HEK293T (cell line): ENCODE measurements around the gene CD226.

Experiments used
- ARNT ChIP-seq: fragments of 450-650 bp; IDR thresholded peaks from 2 replicates; pipeline ENCODE4 v1.6.1; 2017; ENCODE audit warnings: mild to moderate bottlenecking
- BHLHE40 ChIP-seq: fragments of 450-650 bp; IDR thresholded peaks from 2 replicates; pipeline ENCODE4 v1.6.1; 2016; ENCODE audit warnings: mild to moderate bottlenecking, moderate library complexity, borderline replicate concordance
- CTBP1 ChIP-seq: fragments of 450-650 bp; IDR thresholded peaks from 2 replicates; pipeline ENCODE4 v1.6.1; 2016; ENCODE audit warnings: borderline replicate concordance
- ELF4 ChIP-seq: fragments of 450-650 bp; IDR thresholded peaks from 2 replicates; pipeline ENCODE4 v1.6.1; 2017; ENCODE audit warnings: antibody characterized with exemption
- FOXK2 ChIP-seq: fragments of 450-650 bp; IDR thresholded peaks from 2 replicates; pipeline ENCODE4 v1.6.1; 2016; ENCODE audit warnings: mild to moderate bottlenecking
- FOXM1 ChIP-seq: fragments of 450-650 bp; IDR thresholded peaks from 2 replicates; pipeline ENCODE4 v1.6.1; 2017; ENCODE audit warnings: mild to moderate bottlenecking, borderline replicate concordance
- HDGF ChIP-seq: fragments of 450-650 bp; IDR thresholded peaks from 2 replicates; pipeline ENCODE4 v1.6.1; 2017; ENCODE audit warnings: antibody characterized with exemption, borderline replicate concordance
- L3MBTL2 ChIP-seq: fragments of 450-650 bp; conservative IDR thresholded peaks from 2 replicates; pipeline ENCODE4 v1.6.1; 2016; ENCODE audit warnings: mild to moderate bottlenecking
- SUZ12 ChIP-seq: fragments of 450-650 bp; IDR thresholded peaks from 2 replicates; pipeline ENCODE4 v1.6.1; 2016; ENCODE audit warnings: mild to moderate bottlenecking
- TARDBP ChIP-seq: fragments of 450-650 bp; IDR thresholded peaks from 2 replicates; pipeline ENCODE4 v1.6.1; 2016

DNA sequence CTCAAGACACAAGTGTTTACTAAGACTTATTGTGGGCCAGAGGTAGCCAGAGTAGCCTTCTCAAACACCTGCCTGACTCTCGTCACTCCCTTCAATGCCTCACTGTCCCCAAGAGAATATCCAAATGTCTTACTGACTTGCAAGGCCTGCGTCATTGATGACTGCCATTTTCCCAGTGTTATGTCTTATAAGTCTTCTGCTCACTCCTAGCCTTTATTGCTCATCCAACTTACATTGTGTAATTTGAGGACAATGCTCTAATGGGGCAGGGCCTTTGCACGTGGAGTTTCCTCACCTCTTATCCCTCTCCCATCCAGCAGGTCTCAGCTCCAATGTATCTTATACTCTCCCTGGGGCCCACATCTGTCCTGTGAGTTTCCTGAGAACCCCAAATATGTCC is 10.1 kb upstream of the CD226 start:
- TF ChIP-seq FOXM1 (no peak), ARNT (no peak), BHLHE40 (no peak), L3MBTL2 (no peak), SUZ12 (no peak), ELF4 (no peak), FOXK2 (no peak), CTBP1 (no peak), TARDBP (no peak), HDGF (no peak)
